Osteocyte (in vitro differentiated cells): ENCODE measurements around the gene SERTAD2. TPM values are rescaled to one million over a fixed set of nuclear protein-coding genes. Genes with fewer than 3 reads are reported as not detected.

Experiments used
- DNase-seq: peaks from one replicate; pipeline ENCODE4 v3.0.0; 2021; ENCODE audit warnings: mixed read lengths; ENCODE audit not compliant: unreplicated experiment; ENCODE audit errors: extremely low spot score
- H3K27ac Mint-ChIP-seq: one replicate; pipeline ENCODE4 v1.8.0; 2021; ENCODE audit warnings: mild to moderate bottlenecking, mixed read lengths; ENCODE audit not compliant: unreplicated experiment
- H3K27me3 Mint-ChIP-seq: one replicate; pipeline ENCODE4 v1.8.0; 2021; ENCODE audit warnings: mixed read lengths; ENCODE audit not compliant: unreplicated experiment
- H3K36me3 Mint-ChIP-seq: one replicate; pipeline ENCODE4 v1.8.0; 2021; ENCODE audit warnings: mixed read lengths; ENCODE audit not compliant: unreplicated experiment
- H3K4me1 Mint-ChIP-seq: one replicate; pipeline ENCODE4 v1.8.0; 2021; ENCODE audit warnings: mixed read lengths; ENCODE audit not compliant: unreplicated experiment
- H3K4me3 Mint-ChIP-seq: one replicate; pipeline ENCODE4 v1.8.0; 2021; ENCODE audit warnings: mild to moderate bottlenecking, moderate library complexity, mixed read lengths; ENCODE audit not compliant: unreplicated experiment
- H3K9me3 Mint-ChIP-seq: one replicate; pipeline ENCODE4 v1.8.0; 2021; ENCODE audit warnings: mixed read lengths; ENCODE audit not compliant: unreplicated experiment
- CTCF ChIP-seq: fragments of 200-600 bp; sonication (generic); IDR thresholded peaks from 2 replicates; pipeline ENCODE4 v1.5.0; 2021; ENCODE audit warnings: antibody characterized with exemption, mild to moderate bottlenecking, moderate library complexity
- total RNA-seq: library from RNA; stranded (reverse); gene quantifications from 2 replicates; pipeline ENCODE4 v1.2.1, GENCODE V29; 2021

The SERTAD2 gene
- total RNA-seq, 1 donor from 2014 or later = 17.4 TPM

GRCh38 chr2:64623242-64623850 lies 30.4 kb downstream of the SERTAD2 start:
- Mint-ChIP-seq H3K4me3 (no peak overlapping the region), H3K27ac (peak overlapping the region; percentile 77), H3K4me1 (peaks cover 16% of the 10 kb centered on the region), H3K9me3 (no peaks in the 10 kb centered on the region), H3K36me3 (no peaks in the 10 kb centered on the region), H3K27me3 (no peaks in the 10 kb centered on the region)
- no peak for TF ChIP-seq CTCF
- no peak for DNase-seq

GRCh38 chr2:64622443-64623241 lies 31.1 kb downstream of the SERTAD2 start:
- Mint-ChIP-seq H3K9me3 (no peaks in the 10 kb centered on the region), H3K27ac (peak overlapping the region; percentile 77), H3K27me3 (no peaks in the 10 kb centered on the region), H3K36me3 (no peaks in the 10 kb centered on the region), H3K4me1 (peaks cover 23% of the 10 kb centered on the region), H3K4me3 (no peak overlapping the region)
- DNase-seq = no peak
- TF ChIP-seq CTCF = peak; percentile 47

GRCh38 chr2:64620661-64621060 lies 33.1 kb downstream of the SERTAD2 start:
- H3K4me1 Mint-ChIP-seq = peaks cover 28% of the 10 kb centered on the region
- H3K36me3 Mint-ChIP-seq = no peaks in the 10 kb centered on the region
- DNase-seq = no peak
- no peak overlapping the region for H3K27ac Mint-ChIP-seq
- no peaks in the 10 kb centered on the region for H3K9me3 Mint-ChIP-seq
- H3K4me3 Mint-ChIP-seq = no peak overlapping the region
- no peaks in the 10 kb centered on the region for H3K27me3 Mint-ChIP-seq
- no peak for TF ChIP-seq CTCF

DNA sequence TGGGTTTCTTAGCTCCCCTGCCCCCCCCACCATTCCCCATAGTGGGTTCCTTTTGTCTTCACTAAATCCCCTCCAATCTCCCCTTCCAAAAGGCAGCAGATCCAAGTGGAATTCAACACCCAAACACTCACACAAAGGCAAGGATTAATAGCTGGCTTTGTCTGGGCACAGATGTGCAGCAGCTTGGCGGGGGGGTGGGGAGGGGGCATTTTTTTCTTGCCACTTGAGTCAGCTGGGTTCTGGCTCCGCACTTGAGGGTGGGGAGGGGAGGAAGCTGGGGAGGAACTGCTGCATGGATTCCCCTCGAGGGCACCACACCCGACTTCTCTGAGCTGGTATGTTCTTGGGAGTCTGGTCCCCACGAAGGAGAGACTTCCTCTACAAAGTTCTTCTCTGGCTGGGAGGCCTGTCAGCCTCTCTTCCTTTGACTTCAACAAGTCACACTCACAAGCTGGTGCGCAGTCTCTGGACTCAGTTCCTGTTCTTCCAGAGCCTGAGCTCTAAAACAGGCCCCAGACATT lies 36.0 kb downstream of the SERTAD2 start:
- no peak for TF ChIP-seq CTCF
- no peak for DNase-seq
- peak overlapping the region; percentile 9 for H3K27ac Mint-ChIP-seq
- peaks cover 26% of the 10 kb centered on the region for H3K4me1 Mint-ChIP-seq
- H3K9me3 Mint-ChIP-seq = no peaks in the 10 kb centered on the region
- no peaks in the 10 kb centered on the region for H3K27me3 Mint-ChIP-seq
- H3K4me3 Mint-ChIP-seq = no peak overlapping the region
- H3K36me3 Mint-ChIP-seq = no peaks in the 10 kb centered on the region

DNA sequence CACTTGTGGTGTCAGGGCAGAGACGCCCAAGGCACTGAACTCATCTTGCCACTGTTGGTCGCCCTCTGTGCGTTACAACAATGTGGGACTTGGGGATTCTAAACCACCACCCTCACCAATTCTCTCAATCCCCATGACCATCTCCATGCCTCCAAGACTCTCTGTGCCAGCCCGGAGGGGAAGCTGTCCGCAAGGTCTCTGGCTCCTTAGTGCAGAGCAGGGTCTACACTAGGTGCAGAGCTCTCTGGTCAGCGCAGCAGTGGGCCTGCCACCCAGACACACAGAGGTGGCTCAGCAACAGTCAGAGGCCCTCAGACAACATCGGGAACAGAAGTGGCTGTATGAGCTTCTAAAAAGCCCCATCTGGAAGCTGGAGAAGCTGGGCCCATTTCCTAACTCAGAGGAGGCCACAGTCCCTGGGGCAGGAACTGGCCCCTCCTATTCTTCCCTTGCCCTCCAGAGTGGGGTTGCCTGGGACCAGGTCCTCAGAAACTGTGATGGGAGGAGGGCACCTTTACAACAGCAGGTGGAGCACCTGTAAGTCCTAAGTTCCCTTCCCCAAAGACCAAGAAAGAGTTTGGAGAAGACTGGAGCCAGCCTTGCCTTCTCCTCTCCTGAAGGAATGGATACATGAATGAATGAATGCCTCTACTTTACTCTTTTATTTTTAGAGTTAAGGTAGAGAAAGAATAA lies 37.7 kb downstream of the SERTAD2 start:
- Mint-ChIP-seq H3K4me3 (no peak overlapping the region), H3K27ac (no peak overlapping the region), H3K36me3 (no peaks in the 10 kb centered on the region), H3K4me1 (peaks cover 20% of the 10 kb centered on the region), H3K27me3 (peaks cover 7% of the 10 kb centered on the region), H3K9me3 (no peaks in the 10 kb centered on the region)
- TF ChIP-seq CTCF = no peak
- no peak for DNase-seq
